Measurements from ENCODE around the gene DGKG.

Gene DGKG

GRCh38 chr3:186361762-186362536 lies at the start of gene DGKG:
TSS of gene DGKG (minus strand) at chr3:186362234. CDS start at chr3:186320459, 41,775 bp downstream.
- peak within 1 kb of the TSS; percentile 32 for H3K4me3 ChIP-seq (ENCODE audit: low read depth, low read length)
- no peak for DNase-seq (ENCODE audit: low read depth)

- no peak overlapping the region for H3K4me3 ChIP-seq (ENCODE audit: low read depth, low read length)
- no peak for DNase-seq (ENCODE audit: low read depth)
Observed at GRCh38 chr3:186411089-186411488, 49.1 kb upstream of the DGKG start.

GRCh38 chr3:186406669-186407635 lies 44.9 kb upstream of the DGKG start:
- DNase-seq (ENCODE audit: low read depth) = no peak
- no peak overlapping the region for H3K4me3 ChIP-seq (ENCODE audit: low read depth, low read length)

GRCh38 chr3:186401556-186401955 lies 39.5 kb upstream of the DGKG start:
- no peak for DNase-seq (ENCODE audit: low read depth)
- no peak overlapping the region for H3K4me3 ChIP-seq (ENCODE audit: low read depth, low read length)

- no peak overlapping the region for H3K4me3 ChIP-seq (ENCODE audit: low read depth, low read length)
- no peak for DNase-seq (ENCODE audit: low read depth)
Observed at GRCh38 chr3:186400662-186401061, 38.6 kb upstream of the DGKG start.

- no peak for DNase-seq (ENCODE audit: low read depth)
- no peak overlapping the region for H3K4me3 ChIP-seq (ENCODE audit: low read depth, low read length)
Observed at GRCh38 chr3:186400026-186400425, 38.0 kb upstream of the DGKG start.

- no peak for DNase-seq (ENCODE audit: low read depth)
- no peak overlapping the region for H3K4me3 ChIP-seq (ENCODE audit: low read depth, low read length)
Observed at GRCh38 chr3:186394566-186395217, 32.7 kb upstream of the DGKG start.

GRCh38 chr3:186386883-186387560 lies 25.0 kb upstream of the DGKG start:
- no peak for DNase-seq (ENCODE audit: low read depth)
- H3K4me3 ChIP-seq (ENCODE audit: low read depth, low read length) = no peak overlapping the region

- no peak overlapping the region for H3K4me3 ChIP-seq (ENCODE audit: low read depth, low read length)
- no peak for DNase-seq (ENCODE audit: low read depth)
Observed at GRCh38 chr3:186385856-186386602, 24.0 kb upstream of the DGKG start.

- H3K4me3 ChIP-seq (ENCODE audit: low read depth, low read length) = no peak overlapping the region
- DNase-seq (ENCODE audit: low read depth) = no peak
Observed at GRCh38 chr3:186383026-186383993, 21.3 kb upstream of the DGKG start.

GRCh38 chr3:186382217-186382885 lies 20.3 kb upstream of the DGKG start:
- no peak overlapping the region for H3K4me3 ChIP-seq (ENCODE audit: low read depth, low read length)
- DNase-seq (ENCODE audit: low read depth) = no peak

GRCh38 chr3:186381424-186382216 lies 19.6 kb upstream of the DGKG start:
- no peak overlapping the region for H3K4me3 ChIP-seq (ENCODE audit: low read depth, low read length)
- no peak for DNase-seq (ENCODE audit: low read depth)

- H3K4me3 ChIP-seq (ENCODE audit: low read depth, low read length) = no peak overlapping the region
- no peak for DNase-seq (ENCODE audit: low read depth)
Observed at GRCh38 chr3:186380622-186381380, 18.8 kb upstream of the DGKG start.

GRCh38 chr3:186375443-186375842 lies 13.4 kb upstream of the DGKG start:
- no peak overlapping the region for H3K4me3 ChIP-seq (ENCODE audit: low read depth, low read length)
- DNase-seq (ENCODE audit: low read depth) = no peak

GRCh38 chr3:186374376-186374775 lies 12.3 kb upstream of the DGKG start:
- no peak overlapping the region for H3K4me3 ChIP-seq (ENCODE audit: low read depth, low read length)
- no peak for DNase-seq (ENCODE audit: low read depth)

GRCh38 chr3:186369217-186369616 lies 7.2 kb upstream of the DGKG start:
- DNase-seq (ENCODE audit: low read depth) = no peak

More at GRCh38 chr3:186369217-186369616, 7.2 kb upstream of the DGKG start:
- H3K4me3 ChIP-seq (ENCODE audit: low read depth, low read length) = no peak overlapping the region

All from skeletal muscle cell (primary cell).